Activated CD8-positive, alpha-beta T cell treated with anti-CD3 and anti-CD28 coated beads for 36 hours (primary cell): Measurements from ENCODE around the gene PLAU. TPM values are rescaled to one million over a fixed set of nuclear protein-coding genes. Genes with fewer than 3 reads are reported as not detected.
A peak's percentile ranks its signal among the peaks of the same experiment; 100 is the strongest.

Experiments
- ATAC-seq: fragments of 200-7000 bp; cut with Tn5 transposase; one replicate; pipeline ENCODE4 v1.10.0; 2021; ENCODE audit warnings: mild to moderate bottlenecking, moderate library complexity
- CTCF ChIA-PET: fragments of 350-600 bp; sonication (Branson Sonifier 250); formaldehyde crosslinking; loops from one replicate; lab custom pipeline; 2021; ENCODE audit warnings: antibody characterized with exemption; lab: Charles Lee
- POLR2A ChIA-PET: fragments of 350-600 bp; sonication (Branson Sonifier 250); formaldehyde crosslinking; loops from one replicate; lab custom pipeline; 2021; ENCODE audit warnings: antibody characterized with exemption; lab: Charles Lee
- DNase-seq: peaks from one replicate; pipeline ENCODE4 v3.0.0-alpha.2; 2020
- H3K27ac Mint-ChIP-seq: one replicate; pipeline ENCODE4 v1.8.0; 2021; ENCODE audit warnings: mild to moderate bottlenecking, mixed read lengths
- H3K27me3 Mint-ChIP-seq: one replicate; pipeline ENCODE4 v1.8.0; 2021; ENCODE audit warnings: mixed read lengths
- H3K36me3 Mint-ChIP-seq: one replicate; pipeline ENCODE4 v1.8.0; 2021; ENCODE audit warnings: low read depth, mixed read lengths
- H3K4me1 Mint-ChIP-seq: one replicate; pipeline ENCODE4 v1.8.0; 2021; ENCODE audit warnings: low read depth, mixed read lengths
- H3K4me3 Mint-ChIP-seq: one replicate; pipeline ENCODE4 v1.8.0; 2021; ENCODE audit warnings: mild to moderate bottlenecking, moderate library complexity, mixed read lengths
- H3K9me3 Mint-ChIP-seq: one replicate; pipeline ENCODE4 v1.8.0; 2021; ENCODE audit warnings: mixed read lengths
- intact Hi-C: fragments of 100-400 bp; cut with micrococcal nuclease; formaldehyde crosslinking; loops from one replicate; pipeline ENCODE4 v1.10.0; 2022
- total RNA-seq, 2 experiments: library from RNA; stranded (reverse); gene quantifications; one replicate each; pipeline ENCODE4 v1.2.3, GENCODE V29; 2021
- TF ChIP-seq, protein P1 (sequence below): fragments of 200-600 bp; IDR thresholded peaks from one replicate; pipeline ENCODE4 v1.8.0; 2022; ENCODE audit warnings: antibody characterized with exemption, mild to moderate bottlenecking

PLAU gene
- total RNA-seq, 2 experiments from 2014 or later = 0.41 to 0.47 TPM

DNA sequence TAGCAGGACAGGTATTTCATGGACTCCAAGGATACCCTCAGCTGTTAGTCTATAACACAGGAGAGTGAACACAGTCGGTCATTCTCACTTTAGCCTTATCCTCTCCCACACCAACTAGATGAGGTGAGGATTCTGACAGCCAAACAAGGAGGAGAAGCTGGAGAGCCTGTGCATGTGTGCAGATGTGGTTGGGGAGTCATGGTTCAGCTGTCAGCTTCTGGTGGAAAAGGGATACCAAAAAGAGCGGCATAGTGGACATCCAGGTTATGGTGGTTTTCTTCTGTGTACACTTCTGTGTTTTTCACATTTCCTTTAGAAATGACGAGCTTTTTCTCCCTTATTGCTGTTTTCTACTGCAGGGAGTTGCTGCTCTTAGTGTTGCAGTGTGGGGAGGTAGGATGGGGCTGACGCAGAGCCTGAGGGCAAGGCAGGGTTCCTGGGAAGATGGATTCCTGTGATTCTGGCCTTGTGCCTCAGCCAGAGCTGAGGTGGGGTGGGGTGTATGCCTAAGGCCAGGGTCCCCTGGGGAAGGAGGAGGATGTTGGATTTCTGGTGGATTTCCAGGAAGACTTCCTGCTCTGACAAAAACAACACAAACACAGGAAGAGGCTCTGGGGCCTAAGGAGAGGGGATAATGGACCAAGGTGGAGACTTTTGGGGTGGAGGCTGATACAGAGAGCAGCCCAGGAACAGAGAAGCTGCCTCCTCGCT is 26.6 kb downstream of the PLAU start:
- H3K27me3 Mint-ChIP-seq = peaks cover 9% of the 10 kb centered on the region
- H3K4me3 Mint-ChIP-seq = no peak overlapping the region
- no peak for DNase-seq
- peaks cover 11% of the 10 kb centered on the region for H3K4me1 Mint-ChIP-seq
- no peak overlapping the region for H3K27ac Mint-ChIP-seq
- no peaks in the 10 kb centered on the region for H3K36me3 Mint-ChIP-seq
- TF ChIP-seq, protein P1, sequence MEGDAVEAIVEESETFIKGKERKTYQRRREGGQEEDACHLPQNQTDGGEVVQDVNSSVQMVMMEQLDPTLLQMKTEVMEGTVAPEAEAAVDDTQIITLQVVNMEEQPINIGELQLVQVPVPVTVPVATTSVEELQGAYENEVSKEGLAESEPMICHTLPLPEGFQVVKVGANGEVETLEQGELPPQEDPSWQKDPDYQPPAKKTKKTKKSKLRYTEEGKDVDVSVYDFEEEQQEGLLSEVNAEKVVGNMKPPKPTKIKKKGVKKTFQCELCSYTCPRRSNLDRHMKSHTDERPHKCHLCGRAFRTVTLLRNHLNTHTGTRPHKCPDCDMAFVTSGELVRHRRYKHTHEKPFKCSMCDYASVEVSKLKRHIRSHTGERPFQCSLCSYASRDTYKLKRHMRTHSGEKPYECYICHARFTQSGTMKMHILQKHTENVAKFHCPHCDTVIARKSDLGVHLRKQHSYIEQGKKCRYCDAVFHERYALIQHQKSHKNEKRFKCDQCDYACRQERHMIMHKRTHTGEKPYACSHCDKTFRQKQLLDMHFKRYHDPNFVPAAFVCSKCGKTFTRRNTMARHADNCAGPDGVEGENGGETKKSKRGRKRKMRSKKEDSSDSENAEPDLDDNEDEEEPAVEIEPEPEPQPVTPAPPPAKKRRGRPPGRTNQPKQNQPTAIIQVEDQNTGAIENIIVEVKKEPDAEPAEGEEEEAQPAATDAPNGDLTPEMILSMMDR = no peak
- ChIA-PET CTCF (interaction anchor here (3.4 to 9.9 kb wide), 4 partner anchors 8 to 58 kb away, joined by 21 to 466 read pairs (median 71); no protein-coding TSS in a partner anchor), POLR2A (interaction anchor here (1.1 kb wide), 1 partner anchor 89 kb away, joined by 3 read pairs; no protein-coding TSS in a partner anchor)
- ATAC-seq = no peak
- intact Hi-C loops = no loop called here
- no peaks in the 10 kb centered on the region for H3K9me3 Mint-ChIP-seq

DNA sequence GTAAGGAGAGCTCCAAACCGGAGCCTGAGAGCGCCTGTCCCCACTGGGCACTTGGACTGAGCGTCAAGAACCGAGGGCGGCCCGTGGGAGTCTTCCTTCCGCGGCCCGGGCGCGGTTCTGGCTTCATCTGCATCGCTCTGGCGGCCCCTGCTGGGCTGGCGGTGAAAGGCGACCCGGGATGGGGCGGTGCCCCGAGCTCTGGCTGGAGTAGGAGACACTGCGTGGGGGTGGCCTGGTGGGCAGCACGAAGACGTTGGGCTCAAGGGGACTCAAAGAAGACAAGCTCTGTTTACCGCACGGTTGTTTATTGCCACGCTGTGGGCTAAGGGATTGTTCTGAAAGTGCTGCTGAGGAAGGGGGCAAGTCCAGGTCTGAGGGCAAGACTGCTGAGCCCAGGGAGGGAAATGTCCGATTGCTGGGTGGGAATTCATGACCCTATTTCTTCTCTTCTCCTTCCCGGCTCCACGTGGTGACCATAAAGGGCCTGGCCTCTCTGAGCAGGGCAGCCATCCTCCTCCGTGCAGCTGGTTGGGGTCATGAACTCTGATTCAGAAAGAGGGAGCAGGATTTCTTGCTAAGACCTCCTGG is 29.8 kb downstream of the PLAU start:
- Mint-ChIP-seq H3K36me3 (no peaks in the 10 kb centered on the region), H3K4me3 (no peak overlapping the region), H3K4me1 (peaks cover 5% of the 10 kb centered on the region), H3K27ac (no peak overlapping the region), H3K27me3 (peaks cover 9% of the 10 kb centered on the region), H3K9me3 (no peaks in the 10 kb centered on the region)
- ATAC-seq (peak; percentile 99), DNase-seq (peak; percentile 88)
- ChIA-PET CTCF (interaction anchor here (0.6 to 9.9 kb wide), 61 partner anchors 9 to 1162 kb away, joined by 3 to 466 read pairs (median 6); partner anchors contain the start of genes ADK, AP3M1, CAMK2G and PLAU), POLR2A (interaction anchor here (1.0 kb wide), 1 partner anchor 16 kb away, joined by 3 read pairs; no protein-coding TSS in a partner anchor)
- TF ChIP-seq, protein P1 = peak; percentile 99
- intact Hi-C loops = loop anchor here (2.0 kb wide), 1 partner anchor 54 kb away; no protein-coding TSS in a partner anchor

GRCh38 chr10:73941300-73941699 is 30.4 kb downstream of the PLAU start:
- DNase-seq (no peak), ATAC-seq (no peak)
- H3K27me3 Mint-ChIP-seq = peaks cover 9% of the 10 kb centered on the region
- intact Hi-C loops = loop anchor here (2.0 kb wide), 1 partner anchor 54 kb away; no protein-coding TSS in a partner anchor
- no peak overlapping the region for H3K4me3 Mint-ChIP-seq
- no peaks in the 10 kb centered on the region for H3K36me3 Mint-ChIP-seq
- ChIA-PET CTCF (interaction anchor here (0.6 to 9.9 kb wide), 55 partner anchors 8 to 210 kb away, joined by 3 to 466 read pairs (median 6); partner anchors contain the start of genes ADK, AP3M1, CAMK2G and PLAU), POLR2A (interaction anchor here (0.8 to 1.0 kb wide), 2 partner anchors 15 to 235 kb away, joined by 3 read pairs; no protein-coding TSS in a partner anchor)
- H3K27ac Mint-ChIP-seq = no peak overlapping the region
- H3K9me3 Mint-ChIP-seq = no peaks in the 10 kb centered on the region
- H3K4me1 Mint-ChIP-seq = peaks cover 5% of the 10 kb centered on the region
- TF ChIP-seq, protein P1 = no peak

DNA sequence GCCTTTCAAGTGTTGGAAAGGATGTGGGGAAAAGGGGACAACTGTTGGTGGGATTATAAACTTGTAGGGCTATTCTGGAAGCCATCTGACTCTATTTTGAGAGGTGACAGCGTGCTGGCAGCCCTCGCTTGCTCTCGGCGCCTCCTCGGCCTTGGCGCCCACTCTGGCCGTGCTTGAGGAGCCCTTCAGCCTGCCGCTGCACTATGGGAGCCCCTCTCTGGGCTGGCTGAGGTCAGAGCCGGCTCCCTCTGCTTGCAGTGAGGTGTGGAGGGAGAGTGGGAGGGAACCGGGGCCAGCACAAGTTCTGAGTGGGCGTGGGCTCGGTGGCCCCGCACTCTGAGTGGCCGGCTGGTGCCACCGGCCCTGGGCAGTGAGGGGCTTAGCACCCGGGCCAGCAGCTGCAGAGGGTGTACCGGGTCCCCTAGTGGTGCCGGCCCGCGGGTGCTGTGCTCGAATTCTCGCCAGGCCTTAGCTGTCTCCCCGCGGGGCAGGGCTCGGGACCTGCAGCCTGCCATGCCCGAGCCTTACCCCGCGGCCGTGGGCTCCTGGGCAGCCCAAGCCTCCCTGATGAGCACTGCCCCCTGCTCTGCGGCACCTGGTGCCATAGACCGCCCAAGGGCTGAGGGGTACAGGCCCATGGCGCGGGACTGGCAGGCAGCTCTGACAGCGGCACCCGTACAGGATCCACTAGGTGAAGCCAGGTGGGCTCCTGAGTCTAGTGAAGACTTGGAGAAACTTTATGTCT is 33.6 kb downstream of the PLAU start:
- Mint-ChIP-seq H3K27ac (no peak overlapping the region), H3K36me3 (no peaks in the 10 kb centered on the region), H3K9me3 (no peaks in the 10 kb centered on the region), H3K27me3 (peaks cover 5% of the 10 kb centered on the region), H3K4me3 (no peak overlapping the region), H3K4me1 (peaks cover 5% of the 10 kb centered on the region)
- intact Hi-C loops = no loop called here
- no peak for ATAC-seq
- ChIA-PET CTCF (interaction anchor here (0.6 to 9.9 kb wide), 7 partner anchors 12 to 128 kb away, joined by 3 to 466 read pairs (median 10); no protein-coding TSS in a partner anchor), POLR2A (interaction anchor here (0.6 kb wide), 1 partner anchor 68 kb away, joined by 5 read pairs; no protein-coding TSS in a partner anchor)
- TF ChIP-seq, protein P1 = no peak
- no peak for DNase-seq
